OCI-LY3 (cell line): ENCODE data around the gene KDM1A.

Experiments
- CTCF ChIP-seq: fragments of 200-600, 300-600 bp; sonication (generic); IDR thresholded peaks from 2 replicates; pipeline ENCODE4 v1.5.1; 2014; ENCODE audit warnings: antibody characterized with exemption, low read length, low read depth
- EZH2phosphoT487 ChIP-seq: fragments of 200-600 bp; shearing (Covaris generic); IDR thresholded peaks from 2 replicates; pipeline ENCODE4 v1.6.1; 2018; ENCODE audit warnings: antibody characterized with exemption, mixed run types, low read depth

- no peak for TF ChIP-seq CTCF
- TF ChIP-seq EZH2phosphoT487, result no peak
Measured at GRCh38 chr1:22983944-22984343, 35.3 kb upstream of the KDM1A start.
